K562 (cell line): Measurements from ENCODE around the gene IMPA2. TPM values are rescaled to one million over a fixed set of nuclear protein-coding genes. Genes with fewer than 3 reads are reported as not detected.
A peak's percentile ranks its signal among the peaks of the same experiment; 100 is the strongest.

ENCODE experiments used
- ZBTB40 ChIP-seq, 2 experiments: fragments of 450-650 bp in 1 of 2; sonication (generic) in 1 of 2; formaldehyde crosslinking in 1 of 2; IDR thresholded peaks; 2 replicates each; pipeline versions ENCODE4 v1.7.1 to v1.9.0; 2016 to 2022; ENCODE audit warnings: inconsistent platforms in 1 of 2, mild to moderate bottlenecking in 1 of 2, missing genetic modification reagents in 1 of 2
- polyA plus RNA-seq, 8 experiments: library from polyadenylated mRNA; depleted of rRNA in 4 of 8; stranded (reverse) in 5 of 8; unstranded in 3 of 8; fragments of >200 nt; fragmentation: Nextera tagmentation in 2 of 8; fragmentation: Illumina TruSeq in 1 of 8; extraction: Ambion mirVana in 2 of 8; extraction: Trizol in 1 of 8; gene quantifications; 2 replicates each; pipeline versions ENCODE4 v1.2.1 to v1.2.3, GENCODE V29; 2011 to 2014; ENCODE audit warnings: inconsistent platforms in 1 of 8, missing spikeins in 1 of 8
- total RNA-seq, 7 experiments: library from RNA; depleted of rRNA in 6 of 7; stranded (reverse); fragments of >200 nt in 6 of 7; fragmentation: Illumina TruSeq in 2 of 7; extraction: Trizol in 2 of 7; gene quantifications; 2 replicates each; pipeline versions ENCODE4 v1.2.1 to v1.2.3, GENCODE V29; 2011 to 2021; ENCODE audit warnings: low replicate concordance in 1 of 7

The IMPA2 gene
- total and polyA plus RNA-seq, 9 of the 15 experiments (the other 6 are each of a cell fraction or from before 2014, with no cell fraction given), result 0.62 to 11.3 (median 5.7) TPM

- TF ChIP-seq ZBTB40 (IDR thresholded peaks at IDR 0.05) (peak; percentile 54; the same call in 1 of the 2 replicates), ZBTB40 (CRISPR knock-in tag; IDR thresholded peaks at IDR 0.05) (no peak)
- TF ChIP-seq, all 486 proteins: peak for 9
Measured at GRCh38 chr18:11980163-11980493, 1.2 kb upstream of the IMPA2 start (continued).
